Right hindlimb (tissue), 1 donor: ENCODE measurements around the gene GPS1.
A peak's percentile ranks its signal among the peaks of the same experiment; 100 is the strongest.

Experiments used
- DNase-seq: peaks from one replicate; pipeline ENCODE4 v3.0.0-alpha.2; 2018

The GPS1 gene

DNA sequence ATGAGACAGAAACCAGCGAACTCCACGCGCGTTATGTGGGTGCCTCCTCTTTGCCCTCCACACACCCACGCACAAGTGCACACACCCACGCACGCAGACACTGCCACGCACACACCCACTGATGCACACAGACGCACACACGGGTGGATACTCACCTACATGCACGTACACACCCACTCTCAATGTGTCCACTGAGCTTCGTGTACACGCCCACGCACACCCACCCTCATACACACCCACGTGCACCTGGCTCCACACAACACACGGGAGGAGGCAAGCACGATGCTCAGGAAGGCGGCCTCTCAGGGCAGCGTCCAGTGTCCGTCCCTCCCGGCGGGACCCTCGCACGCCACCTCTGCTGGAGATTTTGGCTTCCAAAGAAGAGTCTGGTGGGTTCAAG is 4.3 kb upstream of the GPS1 start:
- DNase-seq: no peak

DNA sequence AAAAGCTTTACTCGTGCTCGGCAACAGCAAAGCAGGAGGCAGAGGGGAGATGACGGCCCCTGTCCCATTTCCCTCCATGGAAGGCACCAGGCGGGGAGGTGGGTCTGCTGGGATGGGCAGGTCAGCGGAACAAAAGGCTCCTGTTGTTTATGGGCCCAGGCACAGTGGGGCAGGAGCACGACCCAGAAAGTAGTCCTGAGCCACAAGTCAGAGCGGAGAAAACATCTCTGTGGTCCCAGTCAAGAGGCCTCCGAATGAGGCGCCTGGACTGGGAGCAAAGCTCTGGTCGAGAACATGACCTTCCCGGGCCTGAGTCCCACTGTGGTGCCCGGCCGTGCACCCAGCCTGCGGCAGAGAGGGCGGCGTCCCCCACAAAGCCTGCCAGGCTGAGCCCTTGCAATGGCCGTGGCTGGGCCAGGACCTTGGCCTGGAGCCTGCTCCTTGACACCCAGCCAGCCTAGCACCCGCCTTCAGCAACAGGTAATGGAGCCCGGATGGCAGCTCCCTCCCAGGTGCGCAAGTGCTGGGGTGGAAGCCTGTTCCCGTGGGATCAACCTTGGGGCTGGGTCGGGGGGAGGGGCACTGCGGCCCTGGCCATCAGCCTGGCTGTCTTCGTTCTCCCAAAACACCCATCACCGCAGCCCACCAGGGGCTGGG is 3.7 kb upstream of the GPS1 start:
- no peak for DNase-seq

DNA sequence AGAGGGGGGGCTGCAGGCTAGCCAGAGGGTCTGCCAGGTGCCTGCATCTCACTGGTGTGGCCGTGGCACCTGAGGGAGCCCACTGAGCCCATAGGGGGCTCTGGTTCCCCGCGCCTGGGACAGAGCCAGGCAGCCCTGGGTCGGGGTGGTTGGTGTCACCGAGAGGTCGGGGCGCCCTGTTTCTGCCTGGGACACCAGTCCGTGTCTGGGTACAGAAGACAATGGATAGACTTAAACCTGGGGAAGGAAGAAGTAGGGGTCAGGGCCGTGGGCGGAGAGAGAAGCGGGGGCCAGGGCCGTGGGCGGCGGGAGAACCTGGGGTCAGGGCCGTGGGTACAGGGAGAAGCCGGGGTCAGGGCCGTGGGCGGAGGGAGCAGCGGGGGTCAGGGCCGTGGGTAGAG is 3.1 kb upstream of the GPS1 start:
- DNase-seq: no peak

DNA sequence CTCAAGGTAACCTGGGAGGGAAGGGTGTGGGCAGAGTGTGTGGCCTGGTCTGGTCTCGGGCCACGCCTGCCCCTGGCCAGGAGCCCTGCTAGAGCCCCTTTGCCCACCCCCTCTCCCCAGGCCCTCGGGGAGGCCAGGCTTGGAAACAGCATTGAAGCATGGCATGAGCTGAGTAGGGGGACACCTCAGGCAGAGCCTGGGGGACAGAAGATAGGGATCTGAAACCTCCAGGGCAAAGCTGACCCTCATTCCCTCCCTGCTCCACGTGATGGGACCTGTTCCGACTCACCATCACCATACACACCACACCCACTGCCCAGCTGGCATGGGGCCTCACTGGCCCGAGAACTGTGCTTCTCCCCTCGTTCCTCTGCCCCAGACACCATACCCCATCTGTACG is 2.6 kb upstream of the GPS1 start:
- DNase-seq: no peak

DNA sequence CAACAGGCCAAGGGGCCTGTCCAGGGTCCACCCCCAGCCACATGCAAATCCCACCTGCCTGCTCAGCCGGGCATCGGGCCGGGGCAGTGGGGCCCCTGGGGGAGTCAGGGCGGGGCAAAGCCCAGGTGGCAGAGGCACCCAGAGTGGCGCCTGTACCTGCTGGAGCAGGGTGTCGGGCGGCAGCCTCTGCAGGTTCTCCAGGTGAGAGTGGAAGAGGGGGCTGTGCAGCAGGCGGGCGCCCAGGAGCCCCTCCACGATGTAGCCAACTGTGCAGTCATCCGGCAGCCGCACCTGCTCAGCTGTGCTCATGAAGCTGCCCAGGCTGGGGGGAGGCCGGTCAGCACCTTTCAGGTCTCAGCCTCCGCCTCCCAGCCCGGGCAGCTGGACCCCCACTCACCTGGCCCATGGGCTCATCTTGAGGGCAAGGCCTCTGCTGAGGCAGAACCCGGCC is 2.2 kb upstream of the GPS1 start:
- no peak for DNase-seq

DNA sequence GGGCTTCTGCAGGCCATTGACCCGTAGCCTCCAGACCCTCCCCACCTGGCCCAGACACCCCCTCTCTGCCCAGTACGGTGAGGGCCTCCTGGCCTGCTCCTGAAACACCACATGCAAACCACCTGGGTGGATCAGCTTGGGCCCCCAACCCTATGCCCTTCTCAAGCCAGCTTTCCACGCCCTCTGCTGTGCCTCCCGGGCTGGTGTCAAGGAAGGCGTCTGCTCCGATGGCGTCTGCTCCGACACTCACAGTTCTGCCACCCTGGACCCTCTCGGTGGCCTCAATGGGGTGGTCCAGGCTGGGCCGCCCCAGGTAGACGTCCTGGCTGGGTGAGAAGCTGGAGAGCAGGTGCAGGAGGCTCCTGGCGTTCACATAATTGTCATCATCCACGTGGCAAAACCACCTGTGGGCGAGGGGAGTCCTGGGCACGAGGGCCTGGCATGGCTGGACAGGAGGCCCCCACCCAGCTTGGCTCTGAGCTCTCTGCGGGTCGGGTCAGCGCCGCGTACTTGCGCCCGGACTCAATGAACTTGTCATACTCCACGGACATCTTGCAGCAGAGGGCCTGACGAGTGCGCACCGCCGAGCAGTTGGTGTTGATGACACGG is 1.4 kb upstream of the GPS1 start:
- peak; percentile 14 for DNase-seq

DNA sequence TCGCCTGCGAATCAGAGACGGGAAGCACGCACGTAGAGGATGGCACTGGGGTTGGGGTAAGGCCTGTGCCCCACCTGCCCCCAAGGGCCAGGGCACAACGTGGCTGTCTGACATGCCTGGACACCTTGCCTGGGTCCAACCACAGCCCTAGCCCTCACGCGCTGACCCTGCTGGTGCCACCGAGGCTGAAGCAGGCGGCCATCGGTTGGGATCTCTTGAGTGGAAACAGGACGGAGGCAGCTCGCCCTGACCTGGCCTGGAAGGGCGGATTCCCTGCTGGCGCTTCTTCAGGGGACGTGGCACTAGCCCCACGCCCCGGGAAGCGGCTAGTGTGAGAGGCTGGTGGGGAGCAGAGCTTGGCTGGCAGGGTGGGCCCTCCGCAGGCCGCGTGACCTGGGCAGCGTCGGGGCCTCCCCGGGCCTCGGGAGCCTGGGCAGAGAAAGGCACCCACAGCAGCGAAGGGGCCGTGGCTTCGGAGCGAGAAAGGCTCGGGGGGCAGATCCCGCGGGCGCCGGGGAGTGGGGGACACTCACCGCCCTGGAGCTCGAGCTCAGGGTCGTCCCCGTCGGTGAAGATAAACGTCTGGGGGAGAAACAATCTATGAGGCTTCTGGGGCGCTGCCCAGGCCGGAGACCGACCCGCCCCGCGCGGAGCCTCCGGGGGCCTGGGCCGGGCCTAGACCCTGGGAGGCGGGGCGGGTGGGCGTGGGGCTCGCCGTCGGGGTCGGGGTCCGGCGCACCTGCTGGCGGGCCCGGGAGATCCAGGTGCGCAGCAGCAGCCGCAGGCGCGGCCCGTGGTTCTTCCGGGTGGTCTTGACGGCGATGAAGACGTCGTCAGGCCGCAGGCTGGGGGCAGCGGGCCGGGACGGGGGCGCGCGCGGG is 697 bp upstream of the GPS1 start:
- peak; percentile 38 for DNase-seq

DNA sequence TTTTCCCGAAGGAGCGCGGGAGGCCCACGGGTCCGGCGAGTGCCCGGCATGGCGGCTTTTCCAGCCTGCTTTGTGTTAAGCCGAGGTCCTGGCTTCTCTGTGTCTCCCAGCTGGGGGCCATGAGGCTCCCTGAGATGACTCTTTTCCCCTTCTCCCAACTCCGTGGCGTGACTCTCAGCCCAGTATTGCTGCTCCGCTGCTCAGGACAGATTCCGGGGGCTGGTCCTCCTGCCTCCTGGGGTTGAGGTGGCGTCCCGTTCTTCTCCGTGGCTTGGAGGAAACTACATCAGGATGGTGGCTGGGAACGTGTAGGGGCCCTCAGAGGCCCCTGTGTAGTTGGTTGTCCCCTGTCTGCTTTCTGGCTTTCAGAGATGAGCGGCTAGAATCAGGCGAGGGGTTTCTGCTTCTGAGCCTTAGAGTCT is 951 bp downstream of the GPS1 start:
- DNase-seq: no peak

DNA sequence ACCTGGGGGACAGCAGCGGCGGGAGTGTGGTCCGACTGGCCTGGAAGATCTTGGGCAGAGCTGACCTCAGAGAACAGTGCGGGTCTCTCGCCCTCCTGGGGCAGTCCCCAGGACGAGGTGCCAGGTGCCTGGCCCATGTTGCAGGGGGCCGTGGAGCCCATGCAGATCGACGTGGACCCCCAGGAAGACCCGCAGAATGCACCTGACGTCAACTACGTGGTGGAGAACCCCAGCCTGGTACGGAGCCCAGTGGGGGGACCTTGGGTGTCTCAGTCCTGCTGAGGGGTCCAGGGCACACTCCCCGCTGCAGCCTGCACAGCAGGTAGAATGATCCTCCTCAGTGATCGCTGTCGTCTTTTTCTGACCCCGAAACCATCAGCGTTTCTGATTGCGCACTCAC is 1.4 kb downstream of the GPS1 start:
- DNase-seq: peak; percentile 16

DNA sequence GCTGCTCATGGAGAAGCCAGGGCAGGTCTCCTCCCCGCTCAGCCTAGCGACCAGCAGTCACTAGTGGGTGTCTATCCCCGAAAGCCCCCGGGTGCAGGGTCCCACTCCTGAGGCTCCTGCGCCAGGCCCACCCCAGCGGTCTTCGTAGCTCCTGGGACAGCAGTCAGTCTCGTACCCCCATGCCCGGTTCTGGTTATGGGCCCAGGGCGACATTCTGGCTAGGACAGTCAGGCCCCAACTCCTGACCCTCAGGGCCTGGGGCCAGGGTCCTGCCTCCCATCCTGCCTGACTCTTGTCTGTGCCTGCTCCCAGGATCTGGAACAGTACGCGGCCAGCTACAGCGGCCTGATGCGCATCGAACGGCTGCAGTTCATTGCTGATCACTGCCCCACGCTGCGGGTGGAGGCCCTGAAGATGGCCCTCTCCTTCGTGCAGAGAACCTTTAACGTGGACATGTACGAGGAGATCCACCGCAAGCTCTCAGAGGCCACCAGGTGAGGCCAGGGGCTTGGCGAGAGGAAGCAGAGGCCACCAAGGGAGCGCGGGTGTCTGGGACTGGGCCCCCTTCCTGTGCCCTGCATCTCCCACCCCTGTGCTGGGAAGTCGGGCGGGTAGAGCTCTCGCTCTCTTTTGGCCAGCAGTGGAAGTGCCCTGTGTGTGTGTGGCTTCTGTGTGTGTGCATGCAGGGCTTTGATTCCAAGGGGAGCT is 2.0 kb downstream of the GPS1 start:
- peak; percentile 13 for DNase-seq

DNA sequence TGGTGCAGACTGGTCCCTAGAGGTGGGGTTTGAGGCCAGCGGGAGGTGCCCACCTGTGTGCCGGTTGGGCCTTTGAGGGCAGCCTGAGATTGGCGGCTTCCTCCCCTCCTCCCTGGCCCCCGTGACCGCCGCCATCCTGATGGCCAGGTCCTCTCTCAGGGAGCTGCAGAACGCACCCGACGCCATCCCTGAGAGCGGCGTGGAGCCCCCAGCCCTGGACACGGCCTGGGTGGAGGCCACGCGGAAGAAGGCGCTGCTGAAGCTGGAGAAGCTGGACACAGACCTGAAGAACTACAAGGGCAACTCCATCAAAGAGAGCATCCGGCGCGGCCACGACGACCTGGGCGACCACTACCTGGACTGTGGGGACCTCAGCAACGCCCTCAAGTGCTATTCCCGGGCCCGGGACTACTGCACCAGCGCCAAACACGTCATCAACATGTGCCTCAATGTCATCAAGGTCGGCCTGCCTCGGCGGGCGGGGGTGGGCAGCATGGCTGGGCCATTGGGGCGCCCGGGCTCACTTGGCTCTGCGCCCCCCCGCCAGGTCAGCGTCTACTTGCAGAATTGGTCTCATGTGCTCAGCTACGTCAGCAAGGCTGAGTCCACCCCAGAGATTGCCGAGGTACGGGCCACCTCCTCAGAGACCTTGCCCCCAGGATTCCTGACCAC is 2.8 kb downstream of the GPS1 start:
- DNase-seq: peak; percentile 19

DNA sequence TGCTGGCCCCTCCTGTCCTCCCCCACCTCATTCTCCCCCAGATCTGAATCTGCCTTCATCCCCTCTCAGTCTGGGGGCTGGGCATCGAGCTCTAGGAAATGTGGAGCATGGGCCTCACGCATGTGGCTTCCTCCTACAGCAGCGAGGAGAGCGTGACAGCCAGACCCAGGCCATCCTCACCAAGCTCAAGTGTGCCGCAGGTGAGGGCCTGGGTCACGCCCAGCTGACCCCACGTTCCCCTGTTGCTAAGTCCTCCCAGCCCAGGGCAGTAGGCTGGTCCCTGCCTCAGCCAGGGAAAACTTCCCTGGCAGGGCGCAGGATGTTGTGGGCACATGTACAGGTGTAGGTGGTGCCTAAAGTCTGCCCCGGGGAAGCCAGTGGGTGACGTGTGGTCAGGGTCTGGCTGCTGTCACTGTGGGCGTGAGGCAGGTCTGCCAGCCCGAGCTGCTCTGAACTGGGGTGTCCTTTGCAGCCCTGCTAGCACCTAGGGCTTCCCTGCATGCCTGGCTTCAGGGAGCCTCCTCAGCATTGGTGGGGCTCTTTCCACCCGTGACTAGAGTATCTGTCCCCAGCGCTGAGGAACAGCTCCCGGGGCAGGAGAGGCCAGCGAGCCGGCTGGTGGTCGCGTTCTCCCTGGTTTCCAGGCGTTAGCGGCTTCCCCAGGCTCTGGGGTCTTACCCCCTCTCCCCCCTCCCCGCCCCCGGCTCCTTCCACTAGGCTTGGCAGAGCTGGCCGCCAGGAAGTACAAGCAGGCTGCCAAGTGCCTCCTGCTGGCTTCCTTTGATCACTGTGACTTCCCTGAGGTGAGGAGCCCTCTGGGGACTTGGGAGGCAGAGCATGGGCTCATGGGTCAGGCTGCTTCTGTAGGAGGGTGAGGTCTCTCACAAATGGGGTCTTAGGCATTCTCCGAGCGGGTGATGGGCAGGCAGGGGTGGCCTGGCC is 3.6 kb downstream of the GPS1 start:
- DNase-seq: peak; percentile 20

DNA sequence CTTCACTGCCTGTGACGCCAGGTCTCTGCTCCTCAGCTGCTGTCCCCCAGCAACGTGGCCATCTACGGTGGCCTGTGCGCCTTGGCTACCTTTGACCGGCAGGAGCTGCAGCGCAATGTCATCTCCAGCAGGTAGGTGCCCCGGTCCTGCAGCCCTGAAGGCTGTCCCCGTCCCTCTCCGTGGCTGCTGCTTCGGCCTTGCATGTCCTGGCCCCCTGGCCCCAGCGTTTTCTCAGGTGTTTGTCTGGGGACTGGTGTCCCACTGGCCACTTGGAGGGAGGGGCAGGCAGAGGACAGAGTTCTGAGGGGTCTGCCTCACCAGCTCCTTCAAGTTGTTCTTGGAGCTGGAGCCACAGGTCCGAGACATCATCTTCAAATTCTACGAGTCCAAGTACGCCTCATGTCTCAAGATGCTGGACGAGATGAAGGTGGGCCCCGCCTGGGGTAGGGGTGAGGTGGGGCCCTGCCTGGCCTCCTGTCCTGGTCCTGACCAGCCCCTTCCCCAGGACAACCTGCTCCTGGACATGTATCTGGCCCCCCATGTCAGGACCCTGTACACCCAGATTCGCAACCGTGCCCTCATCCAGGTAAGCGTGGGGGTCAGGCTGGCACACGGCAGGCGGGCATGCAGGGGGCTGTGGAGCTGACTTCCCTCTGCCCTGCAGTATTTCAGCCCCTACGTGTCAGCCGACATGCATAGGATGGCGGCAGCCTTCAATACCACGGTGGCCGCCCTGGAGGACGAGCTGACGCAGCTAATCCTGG is 4.4 kb downstream of the GPS1 start:
- DNase-seq: peak; percentile 19

DNA sequence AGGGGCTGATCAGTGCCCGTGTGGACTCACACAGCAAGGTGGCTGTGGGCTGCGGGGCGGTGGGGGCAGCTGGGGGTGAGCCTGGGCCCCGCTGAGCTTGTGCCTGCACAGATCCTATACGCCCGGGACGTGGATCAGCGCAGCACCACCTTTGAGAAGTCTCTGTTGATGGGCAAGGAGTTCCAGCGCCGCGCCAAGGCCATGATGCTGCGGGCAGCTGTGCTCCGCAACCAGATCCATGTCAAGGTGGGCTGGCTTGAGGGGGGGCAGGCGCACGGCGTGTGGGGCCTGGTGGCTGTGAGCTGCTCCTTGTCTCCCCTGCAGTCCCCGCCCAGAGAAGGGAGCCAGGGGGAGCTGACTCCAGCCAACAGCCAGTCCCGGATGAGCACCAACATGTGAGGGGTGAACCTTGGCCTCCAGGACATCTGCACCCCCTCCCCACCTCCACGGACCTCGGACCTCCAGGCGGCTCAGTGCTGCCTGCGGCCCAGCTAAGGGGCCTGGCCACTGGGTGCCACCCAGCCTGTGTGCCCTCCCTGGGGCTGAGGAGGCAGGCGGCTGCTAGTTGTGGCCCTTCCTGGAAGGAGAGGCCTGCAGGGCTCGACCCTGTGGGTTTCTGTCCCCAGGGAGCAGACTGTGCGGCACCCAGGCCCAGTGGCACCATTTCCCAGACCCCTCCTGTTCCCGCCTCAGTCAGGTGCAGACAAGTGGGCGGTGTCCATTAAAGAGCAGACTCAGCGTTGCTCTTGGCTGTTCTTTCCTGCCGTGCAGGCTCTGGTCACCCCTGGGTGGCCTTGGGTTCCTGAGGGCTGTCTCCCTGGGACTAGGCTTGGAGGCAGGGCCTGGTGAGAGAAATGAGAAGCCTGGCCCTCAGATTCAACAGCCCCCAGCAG is 5.3 kb downstream of the GPS1 start:
- DNase-seq: peak; percentile 32

DNA sequence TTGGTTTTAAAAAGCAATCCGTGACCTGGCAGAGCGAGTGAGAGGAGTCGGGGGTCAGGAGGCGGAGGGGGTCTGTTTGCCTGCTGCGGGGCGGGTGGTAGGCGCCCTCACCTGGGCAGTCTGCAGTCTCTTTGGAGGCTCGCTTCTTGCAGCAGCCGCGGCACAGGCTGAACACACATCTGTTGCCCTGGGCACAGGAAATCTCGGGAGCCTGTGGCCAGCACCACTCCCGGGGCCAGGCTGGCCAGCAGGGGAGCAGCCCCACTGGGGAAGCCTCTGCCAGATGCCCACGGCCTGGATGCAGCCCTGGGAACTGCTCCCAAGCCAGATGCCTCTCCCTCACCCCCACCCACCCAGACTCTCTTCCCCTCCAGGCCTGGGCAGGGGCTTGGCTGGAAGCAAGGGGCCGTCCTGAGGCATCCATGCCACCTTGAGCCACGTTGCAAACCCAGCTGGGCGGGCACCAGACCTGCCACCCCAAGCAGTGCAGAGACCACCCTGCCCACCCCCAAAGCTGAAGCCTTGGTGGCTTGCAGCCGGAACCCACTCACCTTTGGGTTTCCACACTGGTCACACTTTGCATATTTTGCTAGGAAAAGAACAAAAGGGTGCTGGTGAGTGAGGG is 6.6 kb downstream of the GPS1 start:
- DNase-seq: peak; percentile 16

DNA sequence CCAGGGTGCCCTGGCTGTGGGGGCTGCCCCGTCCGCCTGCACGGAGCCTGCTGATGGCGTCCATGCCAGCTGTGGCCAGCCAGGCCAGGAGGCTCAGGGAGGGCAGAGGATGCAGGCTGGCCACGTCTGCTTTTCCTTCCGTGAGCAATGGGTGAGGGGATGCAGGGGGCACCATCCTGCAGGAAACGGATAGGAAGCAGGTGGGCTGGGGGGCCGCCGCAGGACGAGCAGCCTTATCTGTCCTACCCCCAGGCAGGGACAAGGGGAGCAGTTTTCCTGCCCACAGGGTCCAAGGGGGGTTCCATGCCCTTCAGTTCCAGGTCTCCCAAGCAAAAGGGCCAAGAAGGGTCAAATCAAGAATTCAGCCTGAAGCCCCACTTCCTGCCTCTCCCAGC is 7.2 kb downstream of the GPS1 start:
- DNase-seq: no peak

DNA sequence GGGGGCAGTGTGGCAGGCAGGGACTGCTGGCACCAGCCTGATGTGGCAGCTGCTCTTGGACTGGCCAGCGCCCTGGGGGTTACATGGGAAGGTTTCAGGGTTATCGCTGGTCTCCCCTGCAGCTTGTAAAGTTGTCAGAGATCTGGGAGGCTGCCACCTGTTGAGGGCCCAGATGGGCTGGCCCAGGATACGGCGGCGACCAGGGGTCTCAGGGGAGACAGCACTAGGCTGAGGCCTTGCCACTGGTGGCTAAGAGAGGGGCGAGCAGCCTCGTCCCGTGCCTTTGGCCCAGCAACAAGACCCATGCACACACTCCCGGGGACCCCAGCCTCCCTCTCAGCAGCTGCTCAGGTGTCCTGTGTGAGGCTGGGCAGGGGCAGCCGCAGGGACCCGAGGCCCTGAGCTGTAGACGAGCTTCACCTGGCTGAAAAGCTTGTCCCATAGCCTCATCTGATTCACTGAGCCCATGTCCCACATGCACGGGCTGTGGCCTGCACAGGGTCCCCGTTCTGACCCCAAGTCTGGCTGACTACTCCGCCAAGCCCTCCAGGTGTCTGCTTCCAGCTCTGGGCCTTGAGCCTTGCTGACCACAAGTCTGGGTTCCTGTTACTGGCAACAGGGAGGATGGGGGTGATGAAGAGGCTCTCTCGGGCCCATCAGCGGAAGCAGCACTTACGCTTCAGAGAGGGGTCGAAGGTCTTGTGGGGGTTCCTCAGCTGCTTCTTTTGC is 7.7 kb downstream of the GPS1 start:
- DNase-seq: no peak

DNA sequence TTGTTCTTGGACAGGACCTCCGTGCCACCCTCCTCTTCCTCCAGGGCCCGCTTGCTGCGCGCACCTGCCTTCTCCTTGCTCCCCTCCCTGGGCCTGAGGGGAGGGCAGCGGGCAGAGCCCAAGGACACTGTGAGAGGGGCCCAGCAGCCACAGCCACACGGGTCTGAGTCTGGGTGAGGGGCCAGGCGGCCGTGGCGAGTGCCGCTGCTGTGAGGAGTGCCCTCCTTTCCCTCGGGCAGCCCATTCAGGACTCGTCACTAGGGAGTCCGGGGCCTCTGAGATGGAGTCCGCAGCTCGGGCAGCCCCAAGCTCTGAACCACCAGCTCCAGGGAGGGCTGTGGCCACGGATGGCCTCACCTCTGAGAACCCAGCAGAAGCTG is 8.3 kb downstream of the GPS1 start:
- no peak for DNase-seq
